Measurements from ENCODE around the gene EXD2. TPM values are rescaled to one million over a fixed set of nuclear protein-coding genes. Genes with fewer than 3 reads are reported as not detected.

The EXD2 gene
- total RNA-seq, 4 donors from 2014 or later, result 19.7 to 34.2 (median 28.0) TPM

DNA sequence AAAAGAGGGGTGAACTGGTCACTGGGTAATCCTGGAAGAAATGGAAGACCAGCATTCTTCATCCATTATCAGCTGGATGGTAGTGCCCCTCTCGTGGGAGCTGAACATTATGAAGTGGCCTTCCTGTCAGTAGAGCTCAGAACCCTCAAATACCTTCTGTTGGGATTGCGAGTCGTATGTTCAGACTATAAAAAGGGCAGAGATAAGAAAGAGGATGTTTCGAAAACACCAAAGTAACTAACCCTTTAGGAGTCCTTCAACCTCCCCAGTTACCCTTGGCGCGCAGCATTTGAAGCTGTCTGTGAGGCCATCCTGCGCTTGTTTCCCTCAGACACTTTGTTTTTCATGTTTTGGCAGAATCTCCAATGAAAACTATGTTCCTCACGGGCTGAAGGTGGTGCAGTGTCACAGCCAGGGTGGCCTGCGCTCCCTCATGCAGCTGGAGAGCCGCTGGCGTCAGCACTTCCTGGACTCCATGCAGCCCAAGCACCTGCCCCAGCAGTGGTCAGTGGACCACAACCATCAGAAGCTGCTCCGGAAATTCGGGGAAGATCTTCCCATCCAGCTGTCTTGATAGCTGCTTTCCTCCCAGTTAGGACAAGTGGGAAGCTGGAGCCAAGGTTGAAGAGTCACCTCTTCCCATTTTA lies 49.4 kb downstream of the EXD2 start:
- peaks cover 0 to 14% (median 11%) of the 10 kb centered on the region in 4 donors for H3K4me1 ChIP-seq
- no peaks in the 10 kb centered on the region for H3K9me3 ChIP-seq
- TF ChIP-seq, protein P1, sequence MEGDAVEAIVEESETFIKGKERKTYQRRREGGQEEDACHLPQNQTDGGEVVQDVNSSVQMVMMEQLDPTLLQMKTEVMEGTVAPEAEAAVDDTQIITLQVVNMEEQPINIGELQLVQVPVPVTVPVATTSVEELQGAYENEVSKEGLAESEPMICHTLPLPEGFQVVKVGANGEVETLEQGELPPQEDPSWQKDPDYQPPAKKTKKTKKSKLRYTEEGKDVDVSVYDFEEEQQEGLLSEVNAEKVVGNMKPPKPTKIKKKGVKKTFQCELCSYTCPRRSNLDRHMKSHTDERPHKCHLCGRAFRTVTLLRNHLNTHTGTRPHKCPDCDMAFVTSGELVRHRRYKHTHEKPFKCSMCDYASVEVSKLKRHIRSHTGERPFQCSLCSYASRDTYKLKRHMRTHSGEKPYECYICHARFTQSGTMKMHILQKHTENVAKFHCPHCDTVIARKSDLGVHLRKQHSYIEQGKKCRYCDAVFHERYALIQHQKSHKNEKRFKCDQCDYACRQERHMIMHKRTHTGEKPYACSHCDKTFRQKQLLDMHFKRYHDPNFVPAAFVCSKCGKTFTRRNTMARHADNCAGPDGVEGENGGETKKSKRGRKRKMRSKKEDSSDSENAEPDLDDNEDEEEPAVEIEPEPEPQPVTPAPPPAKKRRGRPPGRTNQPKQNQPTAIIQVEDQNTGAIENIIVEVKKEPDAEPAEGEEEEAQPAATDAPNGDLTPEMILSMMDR (IDR thresholded peaks at IDR 0.05), result no peak
- TF ChIP-seq POLR2AphosphoS5 (IDR thresholded peaks at IDR 0.05) (no peak), EP300 (IDR thresholded peaks at IDR 0.05) (no peak), POLR2A (IDR thresholded peaks at IDR 0.05; ENCODE audit: low read depth) (no peak)
- WGBS, result 84% methylated on average over 9 of the region's 13 CpGs
- intact Hi-C loops (cut with DNase I), result loop anchor here (5.0 kb wide), 3 partner anchors 102 to 222 kb away; no protein-coding TSS in a partner anchor
- DNase-seq (ENCODE audit: extremely low spot score), result no peak
- no peak overlapping the region for H3K4me3 ChIP-seq
- H3K27me3 ChIP-seq, result no peaks in the 10 kb centered on the region
- no peak overlapping the region for H3K27ac ChIP-seq (replicated peaks in 1 of 4)
- H3K36me3 ChIP-seq, result peaks cover 35 to 62% (median 57%) of the 10 kb centered on the region in 4 donors

DNA sequence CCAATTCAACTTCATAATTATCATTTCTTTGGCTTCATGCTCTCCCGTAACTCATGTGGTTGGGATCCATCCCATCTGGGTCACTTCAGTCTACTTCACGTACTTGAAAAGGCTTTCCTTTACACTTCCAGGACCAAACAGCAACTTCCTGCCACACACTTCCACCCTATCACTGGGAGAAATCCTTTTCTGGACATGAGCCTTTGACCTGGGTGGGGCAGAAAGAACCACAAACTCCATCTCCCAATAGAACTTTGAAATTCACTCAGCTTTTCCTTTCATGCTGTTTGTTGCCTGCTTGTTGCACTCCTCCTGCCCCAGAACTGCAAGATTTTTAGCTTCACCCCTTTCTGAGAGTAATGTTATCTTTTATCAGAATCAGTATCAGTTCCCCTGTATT lies 50.3 kb downstream of the EXD2 start:
- intact Hi-C loops (cut with DNase I), result loop anchor here (5.0 kb wide), 3 partner anchors 101 to 221 kb away; no protein-coding TSS in a partner anchor
- Histone ChIP-seq H3K36me3 (peaks cover 31 to 53% (median 48%) of the 10 kb centered on the region in 4 donors), H3K4me1 (peaks cover 0 to 18% (median 11%) of the 10 kb centered on the region in 4 donors), H3K4me3 (no peak overlapping the region), H3K27ac (replicated peaks in 1 of 4) (no peak overlapping the region), H3K9me3 (no peaks in the 10 kb centered on the region), H3K27me3 (no peaks in the 10 kb centered on the region)
- 76% methylated on average over 2 of the region's 2 CpGs for WGBS
- no peak for DNase-seq (ENCODE audit: extremely low spot score)
- TF ChIP-seq EP300 (IDR thresholded peaks at IDR 0.05) (no peak), POLR2A (IDR thresholded peaks at IDR 0.05; ENCODE audit: low read depth) (no peak), POLR2AphosphoS5 (IDR thresholded peaks at IDR 0.05) (no peak)
- TF ChIP-seq, protein P1 (IDR thresholded peaks at IDR 0.05), result no peak

DNA sequence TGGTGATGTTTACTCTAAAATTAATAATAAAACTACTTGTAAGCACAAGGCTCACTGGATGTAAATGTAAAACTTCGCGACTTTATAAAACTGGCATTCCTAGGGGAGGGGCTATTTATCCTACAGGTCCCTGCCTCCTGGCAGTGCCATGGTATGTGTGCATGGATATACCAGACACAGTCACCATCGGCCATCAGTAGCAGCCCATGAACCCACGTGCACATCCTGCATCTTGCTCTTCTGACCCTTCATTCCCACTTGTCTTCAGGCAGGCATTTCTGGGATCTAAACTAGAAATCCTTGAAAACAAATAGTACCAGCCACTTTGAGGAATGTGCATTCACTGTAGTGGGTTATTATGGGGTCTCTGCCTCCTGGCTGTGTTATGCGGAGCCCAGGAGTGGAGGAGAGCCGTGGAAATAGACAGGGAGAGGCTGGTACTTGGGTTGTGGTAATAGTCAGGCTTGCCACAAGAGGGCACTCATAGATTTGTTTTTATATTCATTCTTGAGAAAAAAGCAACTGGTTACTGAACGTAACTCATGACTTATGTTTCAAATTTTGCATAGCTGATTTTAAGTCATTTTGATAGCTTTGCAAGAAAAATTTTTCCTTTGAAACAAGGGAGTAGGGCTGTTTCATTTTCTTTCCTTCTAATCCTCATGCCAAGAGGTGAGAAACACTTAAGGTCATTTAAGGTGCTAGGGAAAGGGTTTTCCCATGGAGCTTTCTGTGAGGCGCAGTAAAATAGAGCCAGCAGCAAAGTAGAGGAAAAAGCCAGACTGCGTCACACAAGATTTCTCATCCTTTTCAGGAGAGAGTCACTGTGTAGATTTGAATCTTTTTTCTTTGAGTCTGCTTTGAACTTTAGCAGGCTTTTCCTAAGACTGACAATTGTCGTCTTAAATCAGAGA lies 51.3 kb downstream of the EXD2 start:
- no peak for DNase-seq (ENCODE audit: extremely low spot score)
- intact Hi-C loops (cut with DNase I), result loop anchor here (5.0 kb wide), 3 partner anchors 100 to 220 kb away; no protein-coding TSS in a partner anchor
- Histone ChIP-seq H3K27ac (replicated peaks in 1 of 4) (peak overlapping the region; percentile 12 to 52 (median 36)), H3K36me3 (peaks cover 22 to 43% (median 38%) of the 10 kb centered on the region in 4 donors), H3K9me3 (no peaks in the 10 kb centered on the region), H3K4me1 (peaks cover under 1 to 27% (median 20%) of the 10 kb centered on the region in 4 donors), H3K27me3 (no peaks in the 10 kb centered on the region), H3K4me3 (no peak overlapping the region)
- 48% methylated on average over 10 of the region's 10 CpGs for WGBS
- TF ChIP-seq, protein P1 (IDR thresholded peaks at IDR 0.05), result peak; percentile 84 to 91 (median 86)
- no peak for TF ChIP-seq POLR2A (IDR thresholded peaks at IDR 0.05; ENCODE audit: low read depth)

DNA sequence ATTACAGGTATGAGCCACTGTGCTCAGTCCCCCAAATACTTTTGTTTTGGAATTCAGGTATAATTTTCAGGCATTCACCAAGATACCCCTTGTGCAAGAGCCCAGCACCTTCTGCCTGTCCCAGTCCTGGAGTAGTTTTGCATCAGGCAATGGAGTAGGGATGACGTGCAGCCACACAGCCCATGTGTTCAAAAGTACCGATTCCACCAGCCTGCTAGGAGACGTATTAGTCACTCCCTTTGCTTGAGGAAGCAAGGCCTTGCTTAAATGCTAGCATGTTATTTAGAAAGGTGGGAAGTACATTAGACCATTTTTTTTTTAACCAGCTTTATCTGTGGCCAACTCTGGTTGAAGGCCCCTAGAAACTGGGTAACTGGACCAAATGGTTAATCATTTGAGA lies 53.6 kb downstream of the EXD2 start:
- intact Hi-C loops (cut with DNase I), result loop anchor here (5.0 kb wide), 3 partner anchors 97 to 217 kb away; no protein-coding TSS in a partner anchor
- DNase-seq (ENCODE audit: extremely low spot score), result no peak
- TF ChIP-seq, protein P1 (IDR thresholded peaks at IDR 0.05), result no peak
- no peak for TF ChIP-seq POLR2AphosphoS5 (IDR thresholded peaks at IDR 0.05)
- TF ChIP-seq EP300 (IDR thresholded peaks at IDR 0.05), result no peak
- no peak for TF ChIP-seq POLR2A (IDR thresholded peaks at IDR 0.05; ENCODE audit: low read depth)
- Histone ChIP-seq H3K27me3 (no peaks in the 10 kb centered on the region), H3K36me3 (peaks cover 5 to 21% (median 18%) of the 10 kb centered on the region in 4 donors), H3K4me3 (no peak overlapping the region), H3K27ac (replicated peaks in 1 of 4) (no peak overlapping the region), H3K4me1 (peaks cover 5 to 39% (median 33%) of the 10 kb centered on the region in 4 donors), H3K9me3 (no peaks in the 10 kb centered on the region)
- 91% methylated on average over 3 of the region's 3 CpGs for WGBS

Measured in esophagus muscularis mucosa (tissue), 4 donors.